Inferior parietal cortex (tissue), 1 donor: ENCODE data around the gene PRELID2.
"Not testable (repeated sequence)": the region's sequence is repeated elsewhere in the genome, so short reads cannot be mapped to it uniquely, and the experiment has no call there.

ENCODE experiments used
- DNase-seq: peaks from one replicate; pipeline ENCODE4 v3.0.0-alpha.2; 2016; ENCODE audit errors: extremely low spot score

Gene PRELID2

GRCh38 chr5:145840458-145841132 lies 5.5 kb upstream of the PRELID2 start:
- no peak for DNase-seq

GRCh38 chr5:145838276-145838675 lies 3.1 kb upstream of the PRELID2 start:
- no peak for DNase-seq

GRCh38 chr5:145836241-145836640 lies 1.1 kb upstream of the PRELID2 start:
- DNase-seq: not testable (repeated sequence)

GRCh38 chr5:145835848-145836239 lies 702 bp upstream of the PRELID2 start:
- no peak for DNase-seq

- no peak for DNase-seq
Observed at GRCh38 chr5:145834554-145834916, 607 bp downstream of the PRELID2 start.

GRCh38 chr5:145833631-145834200 lies 1.4 kb downstream of the PRELID2 start:
- no peak for DNase-seq

- no peak for DNase-seq
Observed at GRCh38 chr5:145830594-145830993, 4.5 kb downstream of the PRELID2 start.

- no peak for DNase-seq
Observed at GRCh38 chr5:145829708-145830361, 5.3 kb downstream of the PRELID2 start.

- DNase-seq: no peak
Observed at GRCh38 chr5:145826895-145827674, 8.1 kb downstream of the PRELID2 start.

- DNase-seq: peak; percentile 69
Observed at GRCh38 chr5:145825751-145826180, 9.4 kb downstream of the PRELID2 start.

- DNase-seq: no peak
Observed at GRCh38 chr5:145824040-145824439, 11.1 kb downstream of the PRELID2 start.

GRCh38 chr5:145818604-145819003 lies 16.5 kb downstream of the PRELID2 start:
- DNase-seq: no peak

GRCh38 chr5:145812877-145813276 lies 22.3 kb downstream of the PRELID2 start:
- DNase-seq: no peak

- peak; percentile 60 for DNase-seq
Observed at GRCh38 chr5:145811834-145812625, 23.1 kb downstream of the PRELID2 start.

GRCh38 chr5:145806923-145807322 lies 28.2 kb downstream of the PRELID2 start:
- DNase-seq: no peak

GRCh38 chr5:145805819-145806218 lies 29.3 kb downstream of the PRELID2 start:
- DNase-seq: no peak

- DNase-seq: no peak
Observed at GRCh38 chr5:145804701-145805100, 30.4 kb downstream of the PRELID2 start.

- DNase-seq: no peak
Observed at GRCh38 chr5:145803112-145804004, 31.8 kb downstream of the PRELID2 start.

- no peak for DNase-seq
Observed at GRCh38 chr5:145801195-145801594, 33.9 kb downstream of the PRELID2 start.

GRCh38 chr5:145800181-145800580 lies 35.0 kb downstream of the PRELID2 start:
- DNase-seq: no peak

GRCh38 chr5:145798503-145798902 lies 36.6 kb downstream of the PRELID2 start:
- not testable (repeated sequence) for DNase-seq
